GM12878 (cell line): ENCODE data around the gene ZBTB16. TPM values are rescaled to one million over a fixed set of nuclear protein-coding genes. Genes with fewer than 3 reads are reported as not detected.

Source experiments
- ATAC-seq: fragments of 200-7000 bp; cut with Tn5 transposase; 3 replicates; pipeline ENCODE4 v1.9.1; 2020; ENCODE audit warnings: mild to moderate bottlenecking, moderate library complexity
- BruUV-seq: library from RNA; stranded (reverse); fragments of 400-500 nt; replicated peaks from 2 replicates; lab custom pipeline; 2021; lab: Mats Ljungman, UMichigan
- CTCF ChIA-PET: fragments of 300-600 bp; sonication (Branson Sonifier 250); formaldehyde crosslinking; extraction: SDS; loops from one replicate; lab custom pipeline; 2021; ENCODE audit warnings: inconsistent platforms; lab: Yijun Ruan, JAX
- POLR2A ChIA-PET: fragments of 350-600 bp; formaldehyde crosslinking; extraction: SDS; loops from one replicate; lab custom pipeline; 2021; ENCODE audit warnings: inconsistent platforms; lab: Charles Lee
- RAD21 ChIA-PET: fragments of 300-600 bp; sonication (Branson Sonifier 250); formaldehyde crosslinking; loops from one replicate; lab custom pipeline; 2023; ENCODE audit warnings: antibody characterized with exemption; ENCODE audit not compliant: unreplicated experiment; lab: Charles Lee
- SMC1A ChIA-PET: fragments of 300-600 bp; sonication (Branson Sonifier 250); formaldehyde crosslinking; loops from one replicate; lab custom pipeline; 2023; ENCODE audit not compliant: unreplicated experiment, uncharacterized antibody; lab: Charles Lee
- DNase-seq: peaks from one replicate; pipeline ENCODE4 v3.0.0-alpha.2; 2011; ENCODE audit warnings: low read depth, low spot score
- FAIRE-seq: peaks from 3 replicates; lab custom pipeline; 2011; peaks lifted over from hg19 to GRCh38; lab: Jason Lieb, UNC
- H2AFZ ChIP-seq: 2 replicates; pipeline ENCODE4 v1.6.0; 2011; ENCODE audit warnings: low read depth, low read length, control low read depth; ENCODE audit not compliant: control insufficient read depth
- H3K27ac ChIP-seq: 2 replicates; pipeline ENCODE4 v1.5.1; 2011; ENCODE audit warnings: control low read depth; ENCODE audit not compliant: control insufficient read depth, insufficient read depth
- H3K27me3 ChIP-seq, 2 experiments: replicated peaks in 1 of 2; 2 replicates each; pipeline versions ENCODE4 v1.6.0 to v1.6.1; 2011; ENCODE audit warnings: low read length in 1 of 2; ENCODE audit not compliant: control insufficient read depth in 2 of 2, insufficient read depth in 2 of 2
- H3K36me3 ChIP-seq, 2 experiments: 2 replicates each; pipeline ENCODE4 v1.5.1; 2011; ENCODE audit warnings: low read length in 1 of 2; ENCODE audit not compliant: control insufficient read depth in 2 of 2, insufficient read depth in 2 of 2
- H3K4me1 ChIP-seq: 2 replicates; pipeline ENCODE4 v1.6.1; 2011; ENCODE audit warnings: mild to moderate bottlenecking, low read length, moderate library complexity, mixed read lengths; ENCODE audit not compliant: control insufficient read depth, insufficient read depth
- H3K4me2 ChIP-seq: 2 replicates; pipeline ENCODE4 v1.6.0; 2011; ENCODE audit warnings: control low read depth; ENCODE audit not compliant: control insufficient read depth, insufficient read depth
- H3K4me3 ChIP-seq: fragments of 200-600 bp; sonication (generic); 2 replicates; pipeline ENCODE4 v1.5.1; 2016
- H3K79me2 ChIP-seq: 2 replicates; pipeline ENCODE4 v1.6.0; 2011; ENCODE audit warnings: low read length; ENCODE audit not compliant: control insufficient read depth, insufficient read depth
- H3K9ac ChIP-seq: 2 replicates; pipeline ENCODE4 v1.8.0; 2011; ENCODE audit warnings: low read length, control low read depth, mixed read lengths; ENCODE audit not compliant: control insufficient read depth, insufficient read depth
- H3K9me3 ChIP-seq: replicated peaks from 3 replicates; pipeline ENCODE4 v1.5.1; 2011; ENCODE audit warnings: mild to moderate bottlenecking, low read length; ENCODE audit not compliant: control insufficient read depth, insufficient read depth
- H4K20me1 ChIP-seq: 2 replicates; pipeline ENCODE4 v1.6.0; 2011; ENCODE audit not compliant: control insufficient read depth, insufficient read depth
- BCL11A ChIP-seq: IDR thresholded peaks from 2 replicates; pipeline ENCODE4 v1.6.1; 2011; ENCODE audit warnings: low read depth, low read length
- EP300 ChIP-seq, 2 experiments: fragments of 150-350 bp in 1 of 2; IDR thresholded peaks; 2 replicates each; pipeline ENCODE4 v1.6.1; 2011 to 2012; ENCODE audit warnings: low read depth in 2 of 2, low read length in 2 of 2, borderline replicate concordance in 1 of 2, improper control_type of control experiment in 1 of 2, inconsistent platforms in 1 of 2; ENCODE audit not compliant: control insufficient read depth in 1 of 2
- MYC ChIP-seq: IDR thresholded peaks from 2 replicates; pipeline ENCODE4 v1.6.1; 2011; ENCODE audit warnings: mild to moderate bottlenecking, low read length, moderate library complexity, inconsistent platforms; ENCODE audit not compliant: insufficient read depth, insufficient replicate concordance, insufficient read length, severe bottlenecking
- NR2C2 ChIP-seq: IDR thresholded peaks from 2 replicates; pipeline ENCODE4 v1.6.1; 2011; ENCODE audit warnings: borderline replicate concordance, low read depth; ENCODE audit not compliant: control insufficient read depth, insufficient read length
- POLR2A ChIP-seq: IDR thresholded peaks from 2 replicates; pipeline ENCODE4 v1.6.1; 2011; ENCODE audit warnings: low read depth, mild to moderate bottlenecking, low read length
- RUNX3 ChIP-seq: IDR thresholded peaks from 2 replicates; pipeline ENCODE4 v1.6.1; 2012; ENCODE audit warnings: low read length, inconsistent platforms
- STAT3 ChIP-seq: IDR thresholded peaks from 2 replicates; pipeline ENCODE4 v1.6.1; 2011; ENCODE audit warnings: low read depth, low read length, improper control_type of control experiment
- ZBTB11 ChIP-seq: fragments of 450-650 bp; formaldehyde crosslinking; IDR thresholded peaks from 2 replicates; pipeline ENCODE4 v1.5.0; 2022; ENCODE audit warnings: mild to moderate bottlenecking, missing genetic modification characterization
- WGBS: methylation state at CpG from one replicate; pipeline ENCODE4 v1.1.6; 2016; ENCODE audit warnings: low lambda C conversion rate; ENCODE audit not compliant: insufficient replicate concordance, insufficient coverage; ENCODE audit errors: missing lambda C conversion rate; 5-methylcytosine and 5-hydroxymethylcytosine counted together
- in situ Hi-C: fragments of 300-500 bp; cut with MboI; formaldehyde crosslinking; loops from 9 replicates; pipeline ENCODE4 v1.14.3; 2018; ENCODE audit warnings: mixed read lengths
- intact Hi-C: fragments of 100-400 bp; cut with micrococcal nuclease; formaldehyde crosslinking; loops from one replicate; pipeline ENCODE4 v1.14.2; 2022; ENCODE audit not compliant: unreplicated experiment
- polyA plus RNA-seq, 11 experiments: library from polyadenylated mRNA; depleted of rRNA in 4 of 11; unstranded in 6 of 11; stranded (reverse) in 5 of 11; fragments of >200 nt; fragmentation: Nextera tagmentation in 4 of 11; fragmentation: Illumina TruSeq in 1 of 11; extraction: Ambion mirVana in 4 of 11; extraction: Trizol in 1 of 11; gene quantifications; 1 replicate in 1 of 11; 2 replicates in 10 of 11; pipeline versions ENCODE4 v1.2.1 to v1.2.3, GENCODE V29; 2011 to 2016; ENCODE audit warnings: inconsistent platforms in 2 of 11, missing spikeins in 2 of 11, low read depth in 1 of 11
- total RNA-seq, 4 experiments: library from RNA; depleted of rRNA in 3 of 4; stranded (reverse); fragments of >200 nt in 3 of 4; fragmentation: Illumina TruSeq in 1 of 4; extraction: Trizol in 1 of 4; gene quantifications; 2 replicates each; pipeline versions ENCODE4 v1.2.1 to v1.2.3, GENCODE V29; 2013 to 2021
- TF ChIP-seq, protein P1 (sequence below): fragments of 450-650 bp; IDR thresholded peaks from 2 replicates; pipeline ENCODE4 v1.6.1; 2018; ENCODE audit warnings: mild to moderate bottlenecking, low read depth, moderate library complexity; ENCODE audit not compliant: partially characterized antibody

Gene ZBTB16
- total and polyA plus RNA-seq, 10 of the 15 experiments (the other 5 are each of a cell fraction or from before 2014, with no cell fraction given), result 0.38 TPM; not detected in 9

DNA sequence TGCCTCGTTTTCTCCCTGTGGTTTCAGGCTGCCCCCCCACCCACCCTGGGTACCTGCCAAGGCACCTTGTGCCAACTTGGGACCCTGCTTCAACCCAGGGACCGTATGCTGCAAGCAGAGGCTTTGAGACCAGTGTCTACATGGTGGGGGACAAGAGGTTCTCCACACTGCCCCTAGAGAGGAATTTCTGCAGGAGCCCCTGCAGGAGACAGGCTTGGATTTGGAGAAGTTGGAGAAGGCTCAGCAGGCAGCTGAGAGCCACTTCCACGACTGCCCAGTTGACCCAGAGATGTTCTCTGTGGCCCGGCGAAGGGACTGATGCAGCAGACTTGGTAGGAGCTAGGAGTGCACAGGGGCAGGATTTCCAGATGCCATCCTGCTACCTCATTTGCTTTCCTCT, 216.6 kb downstream of the ZBTB16 start:
- H3K27me3 ChIP-seq, result peaks cover 2 to 5% of the 10 kb centered on the region in 2 experiments
- ATAC-seq, result no peak
- no peak overlapping the region for H3K4me2 ChIP-seq
- H4K20me1 ChIP-seq, result no peaks in the 10 kb centered on the region
- TF ChIP-seq MYC (no peak), NR2C2 (no peak), STAT3 (no peak), BCL11A (no peak), RUNX3 (no peak), ZBTB11 (no peak), POLR2A (no peak), EP300 (IDR thresholded peaks at IDR 0.05; ENCODE audit: borderline replicate concordance in 1 of 2, control insufficient read depth in 1 of 2, low read depth in 2 of 2, low read length in 2 of 2) (no peak)
- TF ChIP-seq, protein P1, sequence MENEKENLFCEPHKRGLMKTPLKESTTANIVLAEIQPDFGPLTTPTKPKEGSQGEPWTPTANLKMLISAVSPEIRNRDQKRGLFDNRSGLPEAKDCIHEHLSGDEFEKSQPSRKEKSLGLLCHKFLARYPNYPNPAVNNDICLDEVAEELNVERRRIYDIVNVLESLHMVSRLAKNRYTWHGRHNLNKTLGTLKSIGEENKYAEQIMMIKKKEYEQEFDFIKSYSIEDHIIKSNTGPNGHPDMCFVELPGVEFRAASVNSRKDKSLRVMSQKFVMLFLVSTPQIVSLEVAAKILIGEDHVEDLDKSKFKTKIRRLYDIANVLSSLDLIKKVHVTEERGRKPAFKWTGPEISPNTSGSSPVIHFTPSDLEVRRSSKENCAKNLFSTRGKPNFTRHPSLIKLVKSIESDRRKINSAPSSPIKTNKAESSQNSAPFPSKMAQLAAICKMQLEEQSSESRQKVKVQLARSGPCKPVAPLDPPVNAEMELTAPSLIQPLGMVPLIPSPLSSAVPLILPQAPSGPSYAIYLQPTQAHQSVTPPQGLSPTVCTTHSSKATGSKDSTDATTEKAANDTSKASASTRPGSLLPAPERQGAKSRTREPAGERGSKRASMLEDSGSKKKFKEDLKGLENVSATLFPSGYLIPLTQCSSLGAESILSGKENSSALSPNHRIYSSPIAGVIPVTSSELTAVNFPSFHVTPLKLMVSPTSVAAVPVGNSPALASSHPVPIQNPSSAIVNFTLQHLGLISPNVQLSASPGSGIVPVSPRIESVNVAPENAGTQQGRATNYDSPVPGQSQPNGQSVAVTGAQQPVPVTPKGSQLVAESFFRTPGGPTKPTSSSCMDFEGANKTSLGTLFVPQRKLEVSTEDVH, result no peak
- DNase-seq, result no peak
- no peaks in the 10 kb centered on the region for H3K9me3 ChIP-seq
- FAIRE-seq, result no peak
- CTCF ChIA-PET, result interaction anchor here (2.4 kb wide), 1 partner anchor 15 kb away, joined by 5 read pairs; no protein-coding TSS in a partner anchor
- no peaks in the 10 kb centered on the region for H3K4me1 ChIP-seq
- in situ Hi-C loops, result no loop called here
- H3K4me3 ChIP-seq, result no peak overlapping the region
- intact Hi-C loops, result no loop called here
- no peak overlapping the region for H3K9ac ChIP-seq
- RAD21 ChIA-PET, result no interaction called here
- no TSS peak for BruUV-seq
- no peaks in the 10 kb centered on the region for H3K36me3 ChIP-seq
- WGBS, result 40% methylated on average over 3 of the region's 5 CpGs
- no peak overlapping the region for H2AFZ ChIP-seq
- H3K79me2 ChIP-seq, result no peaks in the 10 kb centered on the region
- POLR2A ChIA-PET, result no interaction called here
- SMC1A ChIA-PET, result no interaction called here
- H3K27ac ChIP-seq, result no peak overlapping the region
